ENCODE measurements around the gene EBNA1BP2.
"Not testable (repeated sequence)": the region's sequence is repeated elsewhere in the genome, so short reads cannot be mapped to it uniquely, and the experiment has no call there.

The EBNA1BP2 gene

GRCh38 chr1:43134640-43135039 lies 37.5 kb downstream of the EBNA1BP2 start:
- in situ Hi-C loops (cut with HindIII; ENCODE audit: low pct_ligation_motif_present, low pct_unique_long_range_greater_than_20kb, low sequenced_read_pairs) = no loop called here

GRCh38 chr1:43134068-43134467 lies 38.0 kb downstream of the EBNA1BP2 start:
- in situ Hi-C loops (cut with HindIII; ENCODE audit: low pct_ligation_motif_present, low pct_unique_long_range_greater_than_20kb, low sequenced_read_pairs) = no loop called here
- DNase-seq = no peak

More at GRCh38 chr1:43134640-43135039, 37.5 kb downstream of the EBNA1BP2 start:
- DNase-seq = no peak

GRCh38 chr1:43129426-43129825 lies 42.7 kb downstream of the EBNA1BP2 start:
- in situ Hi-C loops (cut with HindIII; ENCODE audit: low pct_ligation_motif_present, low pct_unique_long_range_greater_than_20kb, low sequenced_read_pairs) = no loop called here
- no peak for DNase-seq

- DNase-seq = no peak
- in situ Hi-C loops (cut with HindIII; ENCODE audit: low pct_ligation_motif_present, low pct_unique_long_range_greater_than_20kb, low sequenced_read_pairs) = no loop called here
Measured at GRCh38 chr1:43128816-43129215, 43.3 kb downstream of the EBNA1BP2 start.

- in situ Hi-C loops (cut with HindIII; ENCODE audit: low pct_ligation_motif_present, low pct_unique_long_range_greater_than_20kb, low sequenced_read_pairs) = no loop called here
Measured at GRCh38 chr1:43123031-43123430, 49.1 kb downstream of the EBNA1BP2 start.

GRCh38 chr1:43121256-43121900 lies 50.7 kb downstream of the EBNA1BP2 start:
- peak; percentile 2 for DNase-seq
- in situ Hi-C loops (cut with HindIII; ENCODE audit: low pct_ligation_motif_present, low pct_unique_long_range_greater_than_20kb, low sequenced_read_pairs) = no loop called here

More at GRCh38 chr1:43123031-43123430, 49.1 kb downstream of the EBNA1BP2 start:
- DNase-seq = no peak

GRCh38 chr1:43119928-43120586 lies 52.0 kb downstream of the EBNA1BP2 start:
- in situ Hi-C loops (cut with HindIII; ENCODE audit: low pct_ligation_motif_present, low pct_unique_long_range_greater_than_20kb, low sequenced_read_pairs) = not testable (repeated sequence)

More at GRCh38 chr1:43119928-43120586, 52.0 kb downstream of the EBNA1BP2 start:
- peak; percentile 35 for DNase-seq
